Coronary artery (tissue), 2 donors: ENCODE data around the gene THOC2.
"Not testable (repeated sequence)": the region's sequence is repeated elsewhere in the genome, so short reads cannot be mapped to it uniquely, and the experiment has no call there.

Source experiments
- DNase-seq: peaks from one replicate; pipeline ENCODE4 v3.0.0-alpha.2; 2017; ENCODE audit warnings: low spot score
- H3K27ac ChIP-seq, 2 donors: fragments of 200-600 bp; sonication (generic); one replicate each; pipeline ENCODE4 v1.5.1; 2016 to 2019
- H3K4me3 ChIP-seq: fragments of 200-600 bp; sonication (generic); 2 replicates; pipeline ENCODE4 v1.5.1; 2016; ENCODE audit warnings: mild to moderate bottlenecking, moderate library complexity
- TF ChIP-seq, protein P1 (sequence below): fragments of 200-600 bp; sonication (generic); IDR thresholded peaks from one replicate; pipeline ENCODE4 v1.5.1; 2019; ENCODE audit warnings: antibody characterized with exemption

Gene THOC2, protein sequence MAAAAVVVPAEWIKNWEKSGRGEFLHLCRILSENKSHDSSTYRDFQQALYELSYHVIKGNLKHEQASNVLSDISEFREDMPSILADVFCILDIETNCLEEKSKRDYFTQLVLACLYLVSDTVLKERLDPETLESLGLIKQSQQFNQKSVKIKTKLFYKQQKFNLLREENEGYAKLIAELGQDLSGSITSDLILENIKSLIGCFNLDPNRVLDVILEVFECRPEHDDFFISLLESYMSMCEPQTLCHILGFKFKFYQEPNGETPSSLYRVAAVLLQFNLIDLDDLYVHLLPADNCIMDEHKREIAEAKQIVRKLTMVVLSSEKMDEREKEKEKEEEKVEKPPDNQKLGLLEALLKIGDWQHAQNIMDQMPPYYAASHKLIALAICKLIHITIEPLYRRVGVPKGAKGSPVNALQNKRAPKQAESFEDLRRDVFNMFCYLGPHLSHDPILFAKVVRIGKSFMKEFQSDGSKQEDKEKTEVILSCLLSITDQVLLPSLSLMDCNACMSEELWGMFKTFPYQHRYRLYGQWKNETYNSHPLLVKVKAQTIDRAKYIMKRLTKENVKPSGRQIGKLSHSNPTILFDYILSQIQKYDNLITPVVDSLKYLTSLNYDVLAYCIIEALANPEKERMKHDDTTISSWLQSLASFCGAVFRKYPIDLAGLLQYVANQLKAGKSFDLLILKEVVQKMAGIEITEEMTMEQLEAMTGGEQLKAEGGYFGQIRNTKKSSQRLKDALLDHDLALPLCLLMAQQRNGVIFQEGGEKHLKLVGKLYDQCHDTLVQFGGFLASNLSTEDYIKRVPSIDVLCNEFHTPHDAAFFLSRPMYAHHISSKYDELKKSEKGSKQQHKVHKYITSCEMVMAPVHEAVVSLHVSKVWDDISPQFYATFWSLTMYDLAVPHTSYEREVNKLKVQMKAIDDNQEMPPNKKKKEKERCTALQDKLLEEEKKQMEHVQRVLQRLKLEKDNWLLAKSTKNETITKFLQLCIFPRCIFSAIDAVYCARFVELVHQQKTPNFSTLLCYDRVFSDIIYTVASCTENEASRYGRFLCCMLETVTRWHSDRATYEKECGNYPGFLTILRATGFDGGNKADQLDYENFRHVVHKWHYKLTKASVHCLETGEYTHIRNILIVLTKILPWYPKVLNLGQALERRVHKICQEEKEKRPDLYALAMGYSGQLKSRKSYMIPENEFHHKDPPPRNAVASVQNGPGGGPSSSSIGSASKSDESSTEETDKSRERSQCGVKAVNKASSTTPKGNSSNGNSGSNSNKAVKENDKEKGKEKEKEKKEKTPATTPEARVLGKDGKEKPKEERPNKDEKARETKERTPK (N-terminal part only)

DNA sequence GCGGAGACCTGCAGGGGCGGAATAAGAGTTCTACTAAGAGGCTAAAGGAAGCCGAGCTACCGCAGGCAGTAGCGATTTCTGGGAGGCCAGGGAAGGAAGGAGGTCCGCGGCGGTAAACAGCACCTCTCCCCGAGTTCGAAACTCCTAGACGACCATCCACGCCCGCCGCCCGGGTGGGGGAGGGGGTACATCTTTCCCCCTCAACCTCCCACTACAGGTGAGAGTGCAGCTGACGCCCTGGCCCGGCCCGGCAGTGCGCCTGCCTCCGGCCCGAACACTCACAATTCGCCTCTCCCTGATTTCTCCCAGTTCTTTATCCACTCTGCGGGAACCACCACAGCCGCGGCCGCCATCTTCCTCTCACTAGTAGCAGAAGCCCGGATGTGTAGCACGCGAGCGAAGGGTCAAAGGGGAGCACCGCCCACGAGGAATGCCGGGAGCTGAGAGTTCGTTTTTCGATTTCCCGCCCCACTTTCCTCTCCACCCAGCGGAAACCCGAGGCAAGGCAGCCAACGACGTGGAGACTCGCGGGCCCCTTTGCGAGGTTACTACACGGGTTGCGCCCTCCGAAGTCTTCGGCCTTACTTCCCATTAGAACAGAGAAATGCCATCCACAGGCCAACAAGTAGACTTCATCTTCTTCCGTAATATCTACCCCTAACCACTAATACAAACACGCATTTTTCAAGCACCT lies at the start of gene THOC2:
Gene THOC2 (minus strand): TSS at position 383 of the 694 bp plus-strand sequence. CDS start 30 bp downstream, at position 353.
- TF ChIP-seq, protein P1, sequence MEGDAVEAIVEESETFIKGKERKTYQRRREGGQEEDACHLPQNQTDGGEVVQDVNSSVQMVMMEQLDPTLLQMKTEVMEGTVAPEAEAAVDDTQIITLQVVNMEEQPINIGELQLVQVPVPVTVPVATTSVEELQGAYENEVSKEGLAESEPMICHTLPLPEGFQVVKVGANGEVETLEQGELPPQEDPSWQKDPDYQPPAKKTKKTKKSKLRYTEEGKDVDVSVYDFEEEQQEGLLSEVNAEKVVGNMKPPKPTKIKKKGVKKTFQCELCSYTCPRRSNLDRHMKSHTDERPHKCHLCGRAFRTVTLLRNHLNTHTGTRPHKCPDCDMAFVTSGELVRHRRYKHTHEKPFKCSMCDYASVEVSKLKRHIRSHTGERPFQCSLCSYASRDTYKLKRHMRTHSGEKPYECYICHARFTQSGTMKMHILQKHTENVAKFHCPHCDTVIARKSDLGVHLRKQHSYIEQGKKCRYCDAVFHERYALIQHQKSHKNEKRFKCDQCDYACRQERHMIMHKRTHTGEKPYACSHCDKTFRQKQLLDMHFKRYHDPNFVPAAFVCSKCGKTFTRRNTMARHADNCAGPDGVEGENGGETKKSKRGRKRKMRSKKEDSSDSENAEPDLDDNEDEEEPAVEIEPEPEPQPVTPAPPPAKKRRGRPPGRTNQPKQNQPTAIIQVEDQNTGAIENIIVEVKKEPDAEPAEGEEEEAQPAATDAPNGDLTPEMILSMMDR = peak; percentile 17
- peak within 1 kb of the TSS; percentile 80 to 86 for H3K27ac ChIP-seq
- DNase-seq = peak; percentile 90

DNA sequence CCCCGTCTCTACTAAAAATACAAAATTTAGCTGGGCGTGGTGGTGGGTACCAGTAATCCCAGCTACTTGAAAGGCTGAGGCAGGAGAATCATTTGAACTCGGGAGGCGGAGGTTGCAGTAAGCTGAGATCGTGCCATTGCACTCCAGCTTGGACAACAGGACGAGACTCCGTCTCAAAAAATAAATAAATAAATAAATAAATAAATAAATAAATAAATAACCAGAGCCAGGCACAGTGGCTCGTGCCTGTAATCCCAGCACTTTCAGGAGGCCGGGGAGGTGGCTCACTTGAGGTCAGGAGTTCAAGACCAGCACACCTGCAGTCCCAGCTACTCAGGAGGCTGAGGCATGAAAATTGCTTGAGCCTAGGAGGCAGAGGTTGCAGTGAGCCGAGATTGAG lies 48.9 kb upstream of the THOC2 start:
- H3K27ac ChIP-seq, DNase-seq, H3K4me3 ChIP-seq: not testable (repeated sequence)

More for the DNA sequence above, at the start of gene THOC2:
- peak within 1 kb of the TSS; percentile 76 for H3K4me3 ChIP-seq

DNA sequence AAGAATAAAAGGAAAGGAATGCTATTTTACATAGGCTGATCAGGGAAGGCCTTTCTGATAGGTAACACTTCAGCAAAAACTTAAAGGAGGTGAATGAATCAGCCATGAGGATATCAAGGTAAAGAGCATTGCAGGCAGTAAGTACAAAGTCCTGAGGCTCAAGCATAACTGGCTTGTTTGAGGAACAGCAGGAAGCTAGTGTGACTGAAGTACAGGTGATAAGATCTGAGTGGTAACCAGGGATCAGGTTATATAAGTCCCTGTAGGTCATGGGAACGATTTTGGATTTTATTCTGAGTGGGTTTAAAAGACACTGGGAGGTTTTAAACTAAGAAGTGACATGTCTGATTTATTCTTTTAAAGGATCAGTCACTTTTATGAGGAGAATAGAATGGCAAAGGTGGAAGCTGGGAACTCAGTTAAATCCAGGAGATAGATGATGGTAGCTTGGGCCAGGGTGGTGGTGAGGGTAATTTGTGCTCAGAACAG lies 47.1 kb upstream of the THOC2 start:
- Histone ChIP-seq H3K4me3 (no peak overlapping the region), H3K27ac (no peak overlapping the region)
- TF ChIP-seq, protein P1 = no peak
- no peak for DNase-seq

DNA sequence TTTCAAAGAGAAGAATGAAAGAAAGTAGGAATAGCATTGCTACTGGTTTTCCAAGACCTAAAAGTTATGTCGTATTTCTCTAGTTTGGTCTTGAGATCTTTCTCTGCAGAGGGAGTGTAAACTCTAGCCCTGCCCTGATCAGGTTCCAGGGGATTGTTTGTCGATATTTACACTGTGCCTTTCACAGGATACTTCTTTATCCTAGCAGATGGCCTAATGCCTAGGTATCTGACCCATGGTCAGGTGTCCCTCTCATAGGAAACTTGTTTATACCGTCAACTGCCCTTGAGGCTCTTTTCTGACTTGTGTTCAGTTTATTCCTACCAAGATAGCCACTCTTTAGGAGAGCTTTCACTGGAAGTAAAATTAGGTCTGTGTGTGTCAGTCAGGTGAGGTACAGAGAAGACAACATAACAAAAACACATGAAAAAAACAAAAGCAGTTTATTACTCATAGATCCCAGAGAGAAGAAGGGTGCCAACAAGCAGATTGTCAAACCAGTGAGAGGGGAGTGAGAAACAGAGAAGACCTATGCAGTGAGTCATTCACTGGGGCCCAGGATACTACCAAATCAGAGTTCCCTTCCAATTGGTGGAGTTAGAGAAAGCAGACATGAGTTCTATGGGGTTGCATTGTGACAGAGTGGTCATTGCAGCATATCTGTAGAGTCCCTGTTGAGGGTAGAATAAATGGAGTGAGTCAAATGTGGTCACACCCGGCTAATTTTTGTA lies 40.6 kb upstream of the THOC2 start:
- TF ChIP-seq, protein P1 = no peak
- no peak for DNase-seq
- Histone ChIP-seq H3K27ac (no peak overlapping the region), H3K4me3 (no peak overlapping the region)

DNA sequence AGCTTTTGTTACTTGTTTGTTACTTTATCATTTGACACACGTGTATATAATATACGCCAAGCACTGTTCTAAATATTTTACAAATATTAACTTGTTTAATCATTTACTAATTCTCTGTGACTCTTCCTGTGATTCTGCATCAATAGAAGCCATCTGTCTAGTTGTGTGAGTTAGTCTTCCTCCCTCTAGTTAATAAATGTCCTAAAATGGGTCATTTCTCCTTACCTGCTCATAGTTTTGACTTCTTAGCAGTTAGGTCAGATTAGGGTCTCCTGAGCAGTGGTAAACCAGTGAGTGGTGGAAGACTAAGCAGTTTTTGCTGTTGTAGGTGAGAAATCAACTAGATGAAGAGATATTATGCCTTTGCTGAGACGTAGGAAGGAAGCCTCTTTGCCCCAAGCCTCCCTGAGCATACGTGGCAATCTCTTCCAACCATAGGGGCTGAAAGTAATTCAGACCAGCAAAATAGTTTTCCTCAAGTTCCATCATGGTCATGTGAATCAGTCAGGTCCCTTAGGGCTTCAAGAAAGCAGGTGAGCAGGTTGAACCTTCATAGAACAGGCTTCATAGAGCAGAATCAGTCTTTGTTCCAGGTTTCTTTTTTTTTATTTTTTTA lies 38.7 kb upstream of the THOC2 start:
- Histone ChIP-seq H3K4me3 (no peak overlapping the region), H3K27ac (no peak overlapping the region)
- DNase-seq = no peak
- TF ChIP-seq, protein P1 = no peak
